HG03439 (cell line): Measurements from ENCODE around the gene ASS1.

ENCODE experiments used
- ATAC-seq: cut with Tn5 transposase; IDR thresholded peaks from one replicate; pipeline ENCODE4 v1.9.1; 2021; ENCODE audit warnings: mild to moderate bottlenecking, moderate library complexity; ENCODE audit not compliant: unreplicated experiment

Gene ASS1

DNA sequence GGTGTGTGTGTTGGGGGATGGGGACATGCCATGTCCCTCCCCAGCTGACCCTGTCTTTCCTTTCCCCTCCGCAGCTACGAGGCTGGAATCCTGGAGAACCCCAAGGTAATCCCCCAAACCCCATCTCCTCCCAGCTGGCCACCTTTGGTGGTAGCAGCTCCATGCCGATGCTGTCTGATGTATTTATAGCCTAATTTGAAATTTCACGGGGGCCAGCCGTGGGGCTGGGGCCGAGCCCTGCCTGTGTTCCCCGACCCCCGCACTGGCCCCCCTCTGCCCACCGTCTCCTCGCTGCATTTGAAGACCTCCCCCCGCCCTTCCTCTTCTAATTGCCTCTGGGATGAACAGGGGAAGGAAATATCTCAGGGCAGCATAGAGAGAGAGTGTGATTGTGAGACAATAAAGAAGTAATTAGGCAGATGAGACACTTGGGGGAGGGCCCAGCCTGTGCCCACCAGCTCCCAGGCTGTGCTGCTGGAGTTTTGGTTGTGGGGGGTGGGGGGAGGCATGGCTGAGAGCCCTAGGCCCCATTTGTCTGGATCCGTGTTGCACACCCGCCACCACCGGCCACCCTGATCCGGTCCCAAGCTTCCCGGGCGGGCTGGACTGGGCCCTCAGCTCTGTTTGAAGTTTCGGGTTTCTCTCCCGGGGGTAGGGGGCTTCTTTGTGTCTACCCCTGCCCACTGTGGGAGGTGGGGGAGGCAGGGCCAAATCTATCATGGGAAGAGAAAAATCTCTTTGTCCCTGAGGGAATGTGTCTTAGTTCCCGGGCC is 26.8 kb downstream of the ASS1 start:
- ATAC-seq, result no peak

DNA sequence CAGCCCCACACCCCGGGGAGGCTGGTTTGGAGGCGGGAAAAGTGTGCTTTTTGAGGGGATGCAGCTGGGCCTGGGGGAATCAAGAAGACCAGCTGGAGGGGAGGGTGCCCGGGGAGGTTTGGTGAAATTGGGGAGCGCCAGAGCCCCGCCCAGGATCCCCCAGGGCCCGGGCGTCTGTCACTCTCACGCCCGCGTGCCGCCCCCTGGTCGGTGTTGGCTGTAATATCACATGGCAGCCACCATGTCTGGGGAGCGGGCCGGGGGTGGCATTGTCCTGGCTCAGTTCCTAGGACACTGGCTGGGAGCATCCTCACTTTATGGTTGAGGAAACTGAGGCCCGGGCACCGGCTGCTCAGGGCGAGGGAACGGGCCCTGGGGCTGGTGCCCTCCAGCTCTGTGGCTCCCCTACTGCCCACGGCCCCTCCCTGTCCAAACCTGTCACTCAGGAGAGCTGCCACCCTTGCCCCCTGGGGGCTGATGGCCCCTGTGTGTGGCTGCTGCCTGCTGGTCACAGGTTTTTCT is 27.5 kb downstream of the ASS1 start:
- ATAC-seq, result no peak

DNA sequence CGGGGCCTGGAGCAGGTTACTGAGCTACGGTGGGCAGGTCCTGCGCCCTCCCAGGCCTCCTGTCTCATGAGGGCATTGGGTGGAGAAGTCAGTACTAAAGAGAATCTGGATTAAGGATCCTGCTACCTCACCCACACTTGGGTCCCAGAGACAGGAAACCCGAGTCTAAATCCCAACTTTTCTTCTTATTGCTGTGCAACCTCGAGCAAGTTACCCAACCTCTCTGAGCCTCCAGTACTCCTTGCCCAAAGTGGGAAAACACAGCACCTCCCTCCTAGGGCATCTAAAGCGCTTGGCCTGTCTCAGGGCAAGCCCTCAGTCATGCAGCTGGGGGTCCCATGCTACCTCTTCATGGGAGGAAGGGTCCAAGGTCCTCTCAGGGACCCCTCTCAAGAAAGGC is 28.2 kb downstream of the ASS1 start:
- no peak for ATAC-seq

DNA sequence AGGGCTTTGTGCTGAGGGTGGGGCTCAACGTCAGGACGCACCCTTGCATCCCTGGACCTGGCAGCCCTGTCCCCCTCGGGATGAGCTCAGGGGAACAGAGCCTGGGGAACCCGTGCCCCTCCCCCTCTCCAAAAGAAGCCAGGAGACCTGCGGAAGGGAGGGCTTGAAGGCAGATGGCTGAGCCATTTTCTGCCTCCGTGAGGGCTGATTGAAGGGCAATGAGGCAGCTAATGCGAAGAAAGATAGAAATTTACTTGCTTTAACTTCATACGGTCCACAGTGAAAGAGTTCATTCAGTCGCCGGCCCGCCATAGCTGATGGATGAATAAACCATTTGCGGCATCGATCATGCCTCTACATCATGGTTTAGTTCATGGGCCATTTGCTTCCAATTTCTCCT is 28.8 kb downstream of the ASS1 start:
- ATAC-seq, result no peak

DNA sequence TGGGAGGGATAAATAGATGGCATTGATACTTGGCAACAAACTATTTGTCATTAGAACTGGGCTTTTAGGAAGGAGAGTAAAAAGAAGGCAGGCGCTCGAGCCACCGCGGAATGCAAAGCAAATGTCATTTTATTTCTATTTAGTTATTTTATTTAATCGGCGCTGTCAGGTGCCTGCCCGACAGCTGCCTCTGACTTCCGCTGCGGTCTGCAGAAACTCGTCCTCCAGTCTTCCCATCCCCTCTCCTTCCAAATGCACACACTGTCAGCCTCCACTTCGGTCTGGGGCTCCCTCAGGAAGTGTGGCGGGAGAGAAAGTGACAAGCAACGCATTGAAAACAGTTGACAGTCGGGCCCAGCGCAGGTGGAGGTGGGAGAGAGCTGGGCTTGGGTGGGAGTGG is 29.3 kb downstream of the ASS1 start:
- ATAC-seq, result no peak

DNA sequence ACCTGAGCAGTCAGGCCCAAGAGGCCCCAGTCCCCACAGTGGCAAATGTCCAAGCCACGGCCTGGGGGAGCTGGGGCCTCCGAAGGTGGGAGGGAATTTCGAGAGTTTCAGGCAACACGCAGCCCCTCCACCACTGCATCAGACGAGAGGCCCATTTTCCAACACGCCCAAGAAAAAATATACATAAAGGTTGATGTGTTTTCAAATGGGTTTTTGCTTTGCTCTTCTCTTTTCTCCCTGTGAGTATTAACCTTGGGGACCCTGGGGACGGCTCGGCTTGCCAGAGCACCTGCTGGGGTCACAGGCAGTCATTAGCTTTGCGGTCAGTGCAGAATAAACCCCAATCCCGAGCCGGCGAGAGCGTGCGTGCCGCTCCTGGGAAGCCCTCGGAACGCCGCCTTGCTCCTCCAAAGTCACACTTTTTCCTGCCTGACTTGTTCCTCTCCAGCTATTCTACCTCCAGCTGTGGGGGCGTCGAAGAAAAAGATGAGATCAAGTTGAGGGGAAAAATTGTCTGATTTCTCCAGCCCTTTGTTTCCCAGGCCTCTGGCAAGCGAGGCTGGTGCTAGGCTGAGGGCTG is 31.5 kb downstream of the ASS1 start:
- no peak for ATAC-seq

DNA sequence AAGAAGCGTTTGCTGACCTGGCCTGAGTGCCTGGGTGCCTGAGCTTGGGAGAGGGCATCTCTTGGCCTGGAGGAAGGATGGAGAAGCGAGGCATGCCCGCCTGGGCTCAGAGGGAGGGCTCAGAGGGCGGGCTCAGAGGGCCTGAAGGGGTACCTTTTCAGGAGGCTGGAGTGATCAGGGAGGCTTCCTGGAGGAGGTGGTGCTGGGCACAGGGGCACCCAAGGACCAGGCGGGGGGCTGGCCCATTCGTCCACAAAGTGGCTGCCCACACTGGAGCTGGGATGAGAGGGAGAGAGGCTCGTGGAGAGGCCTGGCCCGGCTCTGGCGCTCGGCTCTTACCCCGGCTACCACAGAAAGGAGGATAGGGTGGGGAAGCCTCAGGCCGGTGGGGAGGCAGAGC is 32.8 kb downstream of the ASS1 start:
- ATAC-seq, result no peak

DNA sequence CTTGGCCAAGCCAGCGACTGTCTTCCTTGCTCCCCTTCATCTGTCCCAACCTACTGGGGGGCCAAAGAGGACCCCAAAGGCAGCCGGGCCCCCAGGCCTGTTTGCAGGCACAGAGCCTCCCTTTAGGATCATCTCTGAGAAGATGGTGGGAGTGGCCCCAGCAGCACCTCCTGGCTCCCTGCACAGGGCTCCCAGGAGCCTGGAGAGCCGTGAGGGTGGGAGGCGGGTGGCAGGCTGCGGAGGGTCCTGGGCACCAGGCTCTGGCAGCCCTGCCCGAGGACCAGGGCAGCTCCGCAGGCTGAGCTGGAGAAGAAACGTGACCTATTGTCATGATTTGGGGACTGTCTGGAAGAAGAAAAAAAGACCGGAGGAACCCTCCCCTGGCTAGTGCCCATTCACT is 33.4 kb downstream of the ASS1 start:
- ATAC-seq, result no peak

DNA sequence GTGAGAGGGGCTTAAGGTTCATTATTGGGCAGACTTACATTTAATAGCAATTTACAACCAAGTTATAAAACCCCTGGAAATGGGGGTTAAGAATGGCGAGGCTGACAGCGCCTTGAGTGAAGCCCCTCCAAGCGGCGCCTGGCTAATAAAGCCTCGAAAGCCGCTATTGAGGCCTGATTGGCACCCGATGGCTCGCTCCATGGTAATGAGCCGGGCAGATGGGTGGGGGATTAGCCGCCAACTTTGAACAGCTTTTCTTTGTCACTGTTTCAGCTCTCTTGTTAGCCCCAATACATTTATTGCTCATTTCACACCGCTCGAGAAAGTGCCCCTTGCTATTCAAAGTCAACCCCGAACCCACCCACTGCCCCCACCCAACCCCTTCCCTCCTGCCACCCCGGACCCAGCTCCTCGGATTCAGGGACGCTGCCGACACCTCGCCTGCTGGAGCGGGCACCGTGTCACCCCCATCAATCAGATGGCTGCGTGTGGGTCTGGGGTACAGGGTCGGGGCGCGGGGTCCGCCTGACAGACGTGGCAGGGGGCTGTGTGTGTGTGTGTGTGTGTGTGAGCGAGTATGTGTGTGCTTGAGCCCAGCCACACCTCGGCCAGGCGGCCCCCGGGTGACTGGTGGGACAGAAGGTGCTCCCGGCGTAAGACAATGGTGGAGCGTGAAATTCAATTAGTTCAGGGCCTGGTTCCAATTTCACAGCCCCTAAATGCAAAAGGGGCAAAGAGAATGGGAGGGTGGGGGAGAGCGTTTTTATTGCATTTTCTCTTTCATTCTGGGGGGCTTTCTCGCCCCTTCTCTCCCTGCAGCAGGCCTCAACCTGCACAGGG is 34.2 kb downstream of the ASS1 start:
- no peak for ATAC-seq

DNA sequence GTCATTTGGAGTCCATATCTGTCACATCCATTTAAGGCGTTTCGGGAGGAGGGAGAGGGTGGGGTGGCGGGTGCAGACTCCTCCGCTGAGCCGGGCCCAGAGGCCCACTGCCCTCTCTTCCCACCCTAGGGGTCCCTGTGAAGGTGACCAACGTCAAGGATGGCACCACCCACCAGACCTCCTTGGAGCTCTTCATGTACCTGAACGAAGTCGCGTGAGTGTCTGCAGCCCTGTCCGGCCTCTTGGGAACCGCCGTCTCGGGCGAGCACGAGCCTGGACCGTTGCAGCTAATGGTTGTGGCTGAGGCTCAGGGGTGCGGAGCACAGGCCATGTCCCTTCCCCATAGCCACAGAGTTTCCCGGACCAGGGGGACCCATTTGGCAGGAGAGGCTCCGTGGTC is 34.8 kb downstream of the ASS1 start:
- ATAC-seq, result no peak

DNA sequence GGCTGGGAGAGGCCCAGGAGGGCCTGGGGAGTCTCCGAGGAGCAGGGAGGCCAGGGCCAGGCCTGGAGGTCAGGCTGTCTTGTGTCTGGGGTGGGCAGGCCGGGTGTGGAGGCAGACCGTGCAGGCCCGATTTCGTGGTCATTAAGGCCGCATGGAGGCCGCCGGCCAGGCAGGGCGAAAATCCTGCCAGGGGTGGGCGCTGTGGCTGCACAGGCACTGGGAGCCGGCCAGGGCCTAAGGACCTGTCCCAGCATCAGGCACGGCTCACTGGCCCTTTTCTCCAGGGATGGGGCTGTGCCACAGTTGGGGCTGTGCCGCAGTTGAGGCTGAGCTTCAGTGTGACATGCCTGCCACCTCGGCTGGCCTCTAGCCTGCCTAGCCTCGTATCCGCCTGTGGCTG is 35.9 kb downstream of the ASS1 start:
- no peak for ATAC-seq

DNA sequence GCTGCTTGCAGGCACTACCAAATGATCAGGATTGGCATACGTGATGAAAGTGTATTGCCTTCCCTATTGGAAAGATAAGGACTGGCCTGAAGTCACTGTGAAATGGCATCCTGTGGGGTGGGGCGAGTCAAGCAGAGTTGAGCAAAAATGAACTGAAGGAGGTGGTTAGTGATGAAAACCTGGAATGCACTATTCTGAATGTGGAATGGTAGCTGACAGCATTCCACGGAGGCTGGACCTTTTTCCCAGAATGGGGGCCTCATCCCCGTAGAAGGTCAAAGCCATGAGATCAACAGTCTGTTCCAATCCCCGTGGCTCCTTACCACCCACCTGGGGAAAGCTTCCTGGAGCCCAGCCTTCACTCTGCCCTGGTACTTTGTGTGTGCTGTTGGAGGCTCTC is 37.7 kb downstream of the ASS1 start:
- ATAC-seq, result no peak

DNA sequence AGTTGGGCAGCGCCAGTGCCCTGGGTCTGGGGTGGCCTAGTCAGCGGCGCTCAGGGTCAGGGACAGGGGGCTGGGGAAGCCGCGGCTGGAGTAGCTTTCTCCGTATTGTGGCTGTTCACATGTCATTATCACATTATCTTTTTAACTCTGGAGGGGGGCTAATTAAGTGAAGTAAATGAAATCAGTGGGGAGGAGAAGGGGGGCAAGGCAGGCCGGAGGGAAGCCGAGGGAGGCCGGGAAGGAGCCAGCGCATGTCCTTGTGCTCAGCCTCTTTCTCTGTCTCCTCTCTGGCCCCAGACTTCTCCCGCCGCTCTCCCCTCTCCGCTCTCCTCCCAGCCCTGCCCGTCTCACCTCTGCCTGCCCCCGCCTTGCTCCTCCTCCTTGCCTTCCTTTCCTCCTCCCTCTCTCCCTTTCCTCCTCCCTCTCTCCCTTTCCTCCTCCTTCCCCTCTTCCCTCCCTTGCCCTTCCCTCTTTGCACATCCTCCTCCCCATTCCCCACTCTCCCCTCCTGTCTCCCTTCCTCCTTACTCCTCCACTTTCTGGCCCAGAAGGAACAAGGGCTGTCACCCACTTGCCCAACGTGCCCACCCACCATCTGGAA is 38.7 kb downstream of the ASS1 start:
- no peak for ATAC-seq

DNA sequence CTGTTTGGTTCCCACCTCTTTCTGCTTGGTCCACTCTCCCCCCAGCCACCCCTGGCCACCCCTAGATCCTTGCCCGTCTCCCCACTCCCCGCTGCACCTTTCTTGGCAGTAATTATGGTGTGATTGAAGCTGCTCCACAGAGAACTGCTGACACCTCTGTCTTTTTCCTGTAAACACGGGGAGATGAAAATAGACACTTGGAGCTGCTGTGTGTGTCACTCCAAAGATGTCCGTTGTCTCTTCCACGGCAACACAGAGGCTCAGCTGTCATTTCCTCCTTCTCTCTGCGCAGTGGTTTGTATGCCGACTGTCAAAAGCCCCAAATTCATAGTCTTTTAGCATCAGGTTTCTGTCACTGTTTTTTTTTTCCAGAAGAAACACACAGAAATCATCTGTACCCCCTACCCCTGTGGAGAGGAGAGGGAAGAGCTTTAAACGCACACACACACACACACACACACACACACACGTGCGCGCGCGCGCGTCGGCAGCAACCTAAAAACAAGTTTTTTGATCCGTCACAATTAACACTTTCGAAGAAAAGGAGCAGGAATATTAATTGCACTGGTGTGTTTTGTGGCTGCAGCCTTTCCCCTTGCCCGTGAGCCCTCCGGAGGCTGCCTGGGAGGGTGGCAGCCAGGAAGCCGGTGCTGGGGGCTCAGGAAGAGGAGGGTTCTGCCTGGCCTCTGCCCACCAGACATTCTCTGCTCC is 39.8 kb downstream of the ASS1 start:
- ATAC-seq, result no peak

DNA sequence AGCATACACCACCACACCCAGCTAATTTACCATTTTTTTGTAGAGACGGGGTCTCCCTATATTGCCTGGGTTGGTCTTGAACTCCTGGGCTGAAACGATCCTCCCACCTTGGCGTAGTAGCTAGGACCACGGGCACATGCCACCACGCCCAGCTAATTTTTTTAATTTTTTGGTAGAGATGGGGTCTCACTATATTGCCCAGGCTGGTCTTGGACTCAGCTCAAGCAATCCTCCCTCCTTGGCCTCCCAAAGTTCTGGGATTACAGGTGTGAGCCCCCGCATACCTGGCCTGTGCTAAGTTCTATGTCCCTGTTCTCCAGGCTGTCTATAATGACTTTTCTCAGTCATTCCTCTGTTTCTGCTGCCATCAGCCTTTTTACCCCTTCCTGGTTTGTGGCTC is 41.3 kb downstream of the ASS1 start:
- no peak for ATAC-seq

DNA sequence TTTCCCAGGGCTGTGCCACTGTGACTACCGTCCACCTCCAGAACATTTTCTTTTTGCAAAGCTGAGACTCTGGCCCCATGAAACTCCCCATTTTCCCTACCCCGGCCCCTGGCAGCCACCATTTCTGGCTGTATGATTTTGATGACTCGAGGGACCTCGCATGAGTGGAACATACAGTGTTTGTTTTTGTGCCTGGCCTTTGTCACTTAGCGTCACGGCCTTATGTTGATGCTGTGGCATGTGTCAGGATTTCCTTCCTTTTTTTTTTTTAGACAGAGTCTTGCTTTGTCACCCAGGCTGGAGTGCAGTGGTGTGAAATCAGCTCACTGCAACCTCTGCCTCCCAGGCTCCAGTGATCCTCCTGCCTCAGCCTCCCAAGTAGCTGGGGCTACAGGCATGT is 42.7 kb downstream of the ASS1 start:
- no peak for ATAC-seq

DNA sequence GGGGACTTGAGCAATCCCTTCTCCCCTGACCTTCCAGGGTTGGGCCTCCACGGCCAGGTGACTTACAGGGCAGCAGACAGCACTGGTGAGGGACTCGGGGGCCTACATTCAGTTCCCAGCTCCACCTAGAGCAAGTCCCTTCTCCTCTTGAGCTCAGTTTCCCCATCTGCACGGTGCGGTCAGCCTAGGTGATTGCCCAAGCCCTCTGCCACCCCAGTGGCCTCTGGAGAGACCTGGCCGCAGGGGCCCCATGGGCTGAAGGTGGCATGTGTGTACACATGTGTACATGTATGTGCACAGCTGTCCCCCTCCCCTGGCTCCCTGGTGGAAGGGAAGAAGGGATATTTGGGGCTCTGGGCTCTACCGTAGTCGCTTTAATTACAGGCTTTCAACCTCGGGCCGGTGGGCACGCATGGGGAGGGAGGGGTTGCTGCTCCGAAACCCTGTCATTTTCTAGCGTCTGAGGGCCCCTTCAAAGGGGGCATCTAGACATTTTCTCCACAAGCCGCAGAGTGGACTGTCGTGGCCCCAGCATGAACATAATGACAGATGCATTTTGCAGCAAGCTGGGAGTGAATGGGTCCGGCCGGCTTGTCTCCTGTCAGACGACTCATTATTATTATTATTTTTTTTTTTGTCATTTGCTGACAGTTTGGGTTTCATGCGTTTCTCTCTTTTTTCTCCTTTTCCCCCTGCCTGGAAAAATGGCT is 44.0 kb downstream of the ASS1 start:
- ATAC-seq, result no peak

DNA sequence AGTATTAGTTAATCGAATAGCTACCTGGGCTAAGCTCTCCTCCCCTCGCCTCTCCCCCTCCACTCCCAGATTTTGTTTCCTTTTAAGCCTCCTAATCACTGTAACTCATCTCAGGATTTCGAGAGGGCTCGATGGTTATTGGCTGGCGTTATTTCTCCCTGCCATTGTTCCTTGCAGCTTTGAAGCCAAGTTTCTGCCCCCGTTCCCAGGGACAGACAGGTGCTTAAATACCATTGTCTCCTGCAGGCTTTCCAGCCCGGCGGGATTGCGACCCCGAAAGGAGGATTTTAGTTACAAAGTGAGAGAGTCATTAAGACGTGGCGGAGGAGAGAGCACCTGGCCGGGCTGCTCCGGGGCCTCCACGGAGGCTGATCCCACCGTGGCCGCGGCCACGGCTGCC is 46.2 kb downstream of the ASS1 start:
- ATAC-seq, result no peak

DNA sequence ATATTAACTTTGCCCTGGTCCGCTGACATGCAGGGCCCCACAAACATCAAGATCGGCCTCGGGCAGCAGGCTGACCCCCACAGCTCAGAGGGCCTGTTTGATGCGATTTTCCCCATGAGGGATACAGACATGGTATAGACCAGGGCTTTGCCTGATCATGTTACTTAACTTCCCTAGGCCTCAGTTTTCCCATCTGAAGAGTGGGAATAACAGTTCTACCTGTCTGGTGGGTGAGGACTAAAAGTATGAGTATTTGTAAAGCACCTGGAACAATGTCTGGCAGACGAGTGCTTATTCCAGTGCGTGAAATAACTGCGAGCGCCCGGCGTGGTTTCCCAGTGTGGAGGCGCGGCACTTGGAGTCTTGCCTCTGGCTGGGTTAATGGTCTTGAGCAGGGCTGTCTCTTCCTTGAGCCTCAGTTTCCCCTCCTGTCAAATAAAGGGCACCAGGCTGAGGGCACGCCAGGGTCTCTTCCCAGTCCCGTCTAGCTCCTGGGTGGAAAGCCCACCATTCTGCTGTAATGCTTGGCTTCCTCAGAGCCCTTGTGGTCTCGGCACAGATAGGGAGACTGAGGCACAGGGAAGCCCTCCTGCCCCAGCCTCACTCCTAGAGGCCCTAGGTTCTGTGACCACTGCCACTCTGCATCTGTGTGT is 47.2 kb downstream of the ASS1 start:
- ATAC-seq, result no peak

DNA sequence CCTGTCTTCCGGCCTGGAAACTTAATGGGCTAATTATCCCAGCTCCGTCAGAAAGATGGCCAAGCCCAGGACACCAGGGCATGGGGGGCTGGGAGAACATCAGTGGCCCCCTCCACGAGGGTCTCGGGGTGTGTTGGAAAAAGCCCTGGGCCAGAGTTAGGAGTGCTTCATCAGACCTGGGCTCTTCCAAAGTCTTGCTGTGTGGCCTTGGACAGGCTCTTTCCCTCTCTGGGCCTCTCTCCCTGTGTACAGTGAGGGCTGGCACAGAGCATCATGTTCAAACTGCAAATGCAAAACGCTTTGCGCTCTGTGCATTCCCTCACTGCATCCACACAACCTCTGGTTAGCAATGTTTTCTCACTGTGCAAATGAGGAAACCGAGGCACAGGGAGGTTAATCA is 48.3 kb downstream of the ASS1 start:
- no peak for ATAC-seq
